GM12891 (cell line): Measurements from ENCODE around the gene BTF3.

Source experiments
- PAX5 ChIP-seq: IDR thresholded peaks from 2 replicates; pipeline ENCODE4 v1.6.1; 2011; ENCODE audit warnings: low read length, moderate library complexity, mild to moderate bottlenecking; ENCODE audit not compliant: insufficient read depth, severe bottlenecking
- POLR2A ChIP-seq: IDR thresholded peaks from 2 replicates; pipeline ENCODE4 v1.6.1; 2011; ENCODE audit warnings: low read depth, low read length, control low read depth
- POLR2AphosphoS5 ChIP-seq: IDR thresholded peaks from 2 replicates; pipeline ENCODE4 v1.6.1; 2011; ENCODE audit warnings: low read depth, low read length, control low read depth
- POU2F2 ChIP-seq: IDR thresholded peaks from 2 replicates; pipeline ENCODE4 v1.6.1; 2011; ENCODE audit warnings: low read depth, mild to moderate bottlenecking, control low read depth, low read length, moderate library complexity
- SPI1 ChIP-seq: IDR thresholded peaks from 2 replicates; pipeline ENCODE4 v1.6.1; 2011; ENCODE audit warnings: low read depth, low read length, control low read depth
- TAF1 ChIP-seq: IDR thresholded peaks from 2 replicates; pipeline ENCODE4 v1.6.1; 2011; ENCODE audit warnings: low read depth, low read length, control low read depth

DNA sequence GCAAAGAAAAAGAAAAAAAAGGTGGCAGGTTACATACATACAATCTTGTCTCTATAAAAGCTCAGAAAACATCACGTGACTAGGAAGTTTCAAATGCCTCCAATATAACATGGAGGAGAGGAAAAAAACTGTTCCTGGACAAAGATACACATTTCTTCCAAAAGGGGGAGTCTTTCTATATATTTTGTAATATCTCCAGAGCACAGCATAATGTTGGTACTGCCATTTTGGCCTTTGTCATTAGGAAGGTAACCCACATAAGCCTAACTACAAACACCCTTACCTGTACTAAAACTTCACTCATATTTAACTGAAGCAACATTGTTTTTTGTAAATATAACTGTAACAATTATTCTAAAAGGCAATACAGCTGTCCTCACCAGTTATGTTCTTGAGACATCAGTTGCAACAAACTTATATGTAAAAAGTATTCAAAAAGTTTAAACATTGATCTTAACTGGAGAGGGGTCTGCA lies 1.2 kb upstream of the BTF3 start:
- no peak for TF ChIP-seq POLR2A
- TF ChIP-seq SPI1, result no peak
- TF ChIP-seq POLR2AphosphoS5, result no peak
- no peak for TF ChIP-seq TAF1
- TF ChIP-seq POU2F2, result no peak
- no peak for TF ChIP-seq PAX5
